GM21786 (cell line): ENCODE results near the gene HPGD.

ENCODE experiments used
- ATAC-seq: cut with Tn5 transposase; IDR thresholded peaks from one replicate; pipeline ENCODE4 v1.9.1; 2021; ENCODE audit not compliant: unreplicated experiment

The HPGD gene

GRCh38 chr4:174522183-174523024 is at the start of gene HPGD:
Gene HPGD, minus strand, starts transcription at chr4:174522488. Its CDS starts 37 bp downstream, at chr4:174522451.
- ATAC-seq, result peak; percentile 58

DNA sequence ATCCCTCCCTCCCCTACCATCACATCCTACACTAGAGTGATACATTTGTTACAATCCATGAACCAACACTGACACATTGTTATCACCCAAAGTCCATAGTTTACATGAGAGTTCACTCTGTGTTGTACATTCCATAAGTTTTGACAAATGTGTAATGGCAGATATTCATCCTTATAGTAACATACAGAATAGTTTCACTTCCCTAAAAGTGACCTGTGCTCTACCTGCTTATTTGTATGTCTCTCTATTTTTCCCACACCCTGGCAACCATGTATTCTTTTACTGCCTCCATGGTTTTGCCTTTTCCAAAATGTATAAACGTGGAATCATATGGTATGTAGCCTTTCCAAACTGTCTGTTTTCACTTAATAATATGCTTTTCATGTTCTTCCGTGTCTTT is 42.2 kb upstream of the HPGD start:
- ATAC-seq, result no peak

GRCh38 chr4:174563399-174563798 is 41.1 kb upstream of the HPGD start:
- no peak for ATAC-seq

- ATAC-seq, result no peak
Measured at GRCh38 chr4:174561560-174561959, 39.3 kb upstream of the HPGD start.

DNA sequence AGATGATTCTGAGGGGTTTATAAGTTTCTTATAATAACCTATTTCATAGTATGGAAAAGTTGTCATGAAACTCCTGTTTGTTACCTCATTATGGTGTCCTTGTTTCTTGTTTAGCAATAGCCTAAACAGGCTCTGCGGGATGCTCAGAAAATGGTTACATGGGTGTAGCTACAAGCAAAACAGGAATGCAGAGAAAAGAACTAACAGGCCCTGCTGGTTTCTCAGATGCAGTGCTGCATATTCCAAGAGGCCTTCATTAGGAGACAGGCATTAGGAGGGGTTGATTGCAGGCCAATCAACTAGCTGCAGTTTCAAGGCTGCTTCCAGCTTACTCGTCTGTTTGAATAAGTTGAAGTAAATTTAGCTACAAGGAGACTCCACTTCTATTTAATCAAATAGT is 37.6 kb upstream of the HPGD start:
- no peak for ATAC-seq

DNA sequence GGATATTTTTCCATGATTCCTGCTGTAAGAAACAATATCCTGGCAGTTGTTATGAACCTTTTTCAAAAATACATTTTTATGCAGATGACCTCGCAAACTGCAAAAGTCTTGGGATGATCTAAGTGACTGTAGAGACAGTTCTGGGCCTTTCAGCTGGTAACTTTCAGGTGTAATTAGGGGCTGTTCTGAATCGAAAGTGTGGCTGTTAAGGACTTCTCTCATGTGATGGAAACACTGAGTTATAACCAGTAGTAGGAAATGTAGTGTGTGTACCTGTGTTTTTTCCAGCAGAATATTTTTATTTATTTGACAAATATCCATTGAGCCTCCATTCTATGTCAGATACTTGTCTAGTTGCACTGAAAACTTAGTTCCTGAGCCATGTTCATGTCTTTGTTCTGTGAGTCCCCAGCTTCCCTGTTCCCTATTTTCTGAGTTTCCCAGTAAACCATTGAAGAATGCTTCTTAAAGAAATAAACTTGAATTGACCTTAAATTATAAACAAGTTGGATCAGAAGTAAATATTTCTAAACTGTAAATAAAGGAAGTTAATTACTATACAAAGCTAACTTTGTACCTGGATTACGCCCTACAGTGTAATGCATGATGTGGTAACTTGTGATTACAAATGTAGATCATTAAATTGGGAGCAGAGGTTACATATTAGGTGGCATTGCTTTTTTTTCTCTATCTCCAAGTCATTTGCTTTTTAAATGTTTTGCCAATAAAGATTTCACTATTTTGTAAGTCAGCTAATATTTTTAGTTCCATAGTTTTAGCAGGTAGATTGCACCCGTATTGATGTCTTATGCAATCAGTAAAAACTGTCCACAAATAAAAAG is 33.7 kb upstream of the HPGD start:
- ATAC-seq, result no peak

DNA sequence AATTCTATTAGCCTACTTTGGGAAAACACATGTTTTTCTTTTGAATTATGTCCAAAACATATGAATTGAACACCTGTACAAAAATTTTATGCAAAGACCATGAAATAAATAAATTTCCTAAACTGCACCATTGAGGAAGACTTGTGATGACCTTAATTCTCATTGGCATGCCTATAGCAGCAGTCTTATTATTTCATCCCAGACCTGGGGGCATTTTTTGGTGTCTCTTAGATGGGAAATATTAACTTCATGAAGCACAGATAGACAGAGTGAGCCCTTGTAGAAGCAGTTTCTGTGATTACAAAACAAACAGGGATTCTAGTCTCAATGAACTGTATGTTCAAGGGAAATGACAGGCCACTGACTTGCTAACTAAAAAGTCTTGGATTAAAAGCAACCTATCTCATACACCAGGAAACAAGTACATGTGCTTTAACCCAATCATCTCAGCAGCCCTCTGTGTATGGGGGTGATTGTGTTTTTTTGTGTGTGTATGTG is 32.0 kb upstream of the HPGD start:
- no peak for ATAC-seq

- no peak for ATAC-seq
Measured at GRCh38 chr4:174553828-174554227, 31.5 kb upstream of the HPGD start.

DNA sequence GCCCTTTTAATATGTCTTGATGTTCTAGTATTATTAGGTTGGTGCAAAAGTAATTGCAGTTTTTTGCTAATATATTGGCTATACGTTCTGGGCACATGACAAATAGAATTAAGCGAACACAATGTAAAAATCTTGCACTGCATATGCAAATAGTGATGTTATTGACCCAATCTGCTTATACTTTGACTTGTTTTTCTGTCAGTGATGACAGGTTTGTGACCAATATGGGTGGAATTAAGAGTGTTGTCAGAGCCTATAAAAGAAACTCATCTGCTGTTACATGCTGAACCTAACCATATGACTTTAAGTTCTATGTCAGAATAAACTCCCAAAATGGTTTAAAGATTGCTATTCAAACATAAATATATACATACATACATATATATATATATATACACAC is 30.7 kb upstream of the HPGD start:
- no peak for ATAC-seq

DNA sequence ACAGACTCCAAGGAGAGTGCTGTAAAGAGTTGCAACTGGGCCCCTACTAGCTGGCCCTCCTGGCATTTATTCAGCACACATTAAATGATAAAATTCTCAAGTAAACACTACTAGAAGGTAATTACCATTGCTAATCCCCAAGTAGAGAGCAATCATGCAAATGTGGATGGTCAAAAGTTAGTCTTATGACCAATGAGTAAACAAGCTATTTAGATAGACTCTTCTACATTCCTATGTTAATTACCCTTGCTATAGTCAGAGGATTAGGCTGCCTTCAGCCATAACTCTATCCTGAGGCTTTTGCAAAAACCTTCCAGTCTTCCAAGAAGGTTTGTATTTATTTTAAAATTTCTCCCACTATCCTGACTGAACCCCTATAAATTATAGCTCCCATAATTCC is 28.3 kb upstream of the HPGD start:
- no peak for ATAC-seq

- ATAC-seq, result no peak
Measured at GRCh38 chr4:174549721-174550120, 27.4 kb upstream of the HPGD start.

GRCh38 chr4:174545268-174545667 is 23.0 kb upstream of the HPGD start:
- no peak for ATAC-seq

GRCh38 chr4:174544496-174544895 is 22.2 kb upstream of the HPGD start:
- no peak for ATAC-seq

GRCh38 chr4:174540175-174540574 is 17.9 kb upstream of the HPGD start:
- ATAC-seq, result no peak

- no peak for ATAC-seq
Measured at GRCh38 chr4:174539571-174539970, 17.3 kb upstream of the HPGD start.

GRCh38 chr4:174538876-174539250 is 16.6 kb upstream of the HPGD start:
- ATAC-seq, result no peak

DNA sequence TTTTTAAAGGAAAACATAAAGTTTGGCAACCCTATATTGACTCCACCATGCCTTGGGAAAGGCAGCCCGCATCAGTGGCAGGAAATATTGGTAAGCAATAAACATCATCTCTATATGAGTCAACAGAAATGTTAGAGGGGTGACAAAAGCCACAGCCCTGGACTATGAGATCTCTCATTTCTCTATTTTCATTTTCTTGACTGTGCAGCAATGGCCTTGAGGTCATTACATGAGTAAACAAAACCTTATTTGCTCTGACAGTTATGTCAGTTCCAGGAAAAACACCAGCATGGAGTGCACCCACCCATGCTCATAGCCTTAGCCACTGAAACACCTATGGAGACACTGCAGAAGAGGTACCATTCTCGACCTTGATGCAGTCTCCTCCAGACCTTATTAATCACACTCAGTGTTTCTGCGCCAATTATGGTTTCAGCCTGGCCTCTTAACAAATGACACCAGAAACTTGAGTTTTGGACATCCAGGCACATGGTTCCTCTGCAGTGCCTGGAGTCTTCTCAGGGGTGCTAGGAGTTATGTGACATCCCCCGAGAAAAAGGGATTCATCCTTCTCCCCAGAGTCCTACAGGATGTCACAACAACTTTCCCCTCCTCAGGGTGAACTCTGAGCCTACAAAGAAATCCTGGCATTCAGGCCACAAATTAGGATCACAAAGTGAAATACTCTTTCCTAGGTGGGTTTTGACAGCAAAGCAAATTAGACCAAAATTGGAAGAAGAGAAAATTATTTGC is 16.0 kb upstream of the HPGD start:
- ATAC-seq, result peak; percentile 98

DNA sequence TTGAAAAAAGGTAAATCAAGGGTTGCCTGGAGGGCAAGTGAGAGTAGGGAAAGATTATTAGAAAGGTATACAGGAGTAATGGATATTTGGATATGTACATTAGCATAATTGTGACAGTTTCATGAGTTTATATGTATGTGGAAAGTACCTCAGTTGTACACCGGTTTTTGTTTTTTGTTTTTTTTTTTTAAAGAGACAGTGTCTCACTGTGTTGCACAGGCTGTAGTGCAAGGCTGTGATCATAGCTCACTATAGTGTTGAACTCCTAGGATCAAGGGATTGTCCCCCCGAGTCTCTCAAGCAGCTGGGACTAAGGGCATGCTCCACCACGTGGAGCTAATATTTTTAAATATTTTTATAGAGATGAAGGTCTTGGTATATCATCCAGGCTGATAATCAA is 15.3 kb upstream of the HPGD start:
- peak; percentile 10 for ATAC-seq

GRCh38 chr4:174534461-174534860 is 12.2 kb upstream of the HPGD start:
- ATAC-seq, result no peak

GRCh38 chr4:174532445-174532844 is 10.2 kb upstream of the HPGD start:
- ATAC-seq, result no peak

- no peak for ATAC-seq
Measured at GRCh38 chr4:174531486-174531885, 9.2 kb upstream of the HPGD start.
